K562 (cell line): Measurements from ENCODE around the gene C2orf92. TPM values are rescaled to one million over a fixed set of nuclear protein-coding genes. Genes with fewer than 3 reads are reported as not detected.

Experiments used
- ATAC-seq: fragments of 200-7000 bp; cut with Tn5 transposase; 3 replicates; pipeline ENCODE4 v1.9.1; 2020; ENCODE audit warnings: moderate library complexity
- BruUV-seq: library from RNA; stranded (reverse); fragments of 400-500 nt; replicated peaks from 2 replicates; lab custom pipeline; 2021; lab: Mats Ljungman, UMichigan
- CTCF ChIA-PET: fragments of 300-600 bp; formaldehyde crosslinking; extraction: SDS; loops from one replicate; lab custom pipeline; 2021; ENCODE audit warnings: low intra/inter-chr PET ratio; lab: Yijun Ruan, JAX
- POLR2A ChIA-PET: fragments of 300-600, 350-650 bp; sonication (Branson Sonifier 250); formaldehyde crosslinking; extraction: SDS; loops from one replicate; lab custom pipeline; 2021; ENCODE audit warnings: antibody characterized with exemption, inconsistent platforms; lab: Yijun Ruan, JAX
- DNase-seq, 4 experiments: peaks; one replicate each; pipeline versions ENCODE4 v3.0.0 to v3.0.0-alpha.2; 2011 to 2018; ENCODE audit warnings: low spot score in 3 of 4, mixed read lengths in 3 of 4; ENCODE audit errors: extremely low read depth in 1 of 4
- FAIRE-seq: peaks from 2 replicates; lab custom pipeline; 2011; peaks lifted over from hg19 to GRCh38; lab: Jason Lieb, UNC
- H2AFZ ChIP-seq: 2 replicates; pipeline ENCODE4 v1.6.0; 2011; ENCODE audit warnings: low read depth, low read length, control low read depth, inconsistent platforms
- H3K27ac ChIP-seq: fragments of 200-600 bp; 3 replicates; pipeline ENCODE4 v1.8.0; 2011; ENCODE audit warnings: low read depth, mild to moderate bottlenecking, control low read depth, inconsistent platforms, low read length, moderate library complexity, mixed read lengths; ENCODE audit errors: extremely low read depth
- H3K27me3 ChIP-seq, 2 experiments: fragments of 300-600 bp in 1 of 2; 2 replicates in 1 of 2; 3 replicates in 1 of 2; pipeline versions ENCODE4 v1.6.0 to v1.8.0; 2011; ENCODE audit warnings: inconsistent platforms in 2 of 2, low read length in 2 of 2, mild to moderate bottlenecking in 1 of 2, mixed read lengths in 1 of 2, moderate library complexity in 1 of 2; ENCODE audit not compliant: control insufficient read depth in 2 of 2, insufficient read depth in 2 of 2
- H3K36me3 ChIP-seq: fragments of 300-600 bp; 3 replicates; pipeline ENCODE4 v1.8.0; 2011; ENCODE audit warnings: mild to moderate bottlenecking, low read length, inconsistent platforms; ENCODE audit not compliant: control insufficient read depth, insufficient read depth
- H3K4me1 ChIP-seq, 2 experiments: fragments of 200-600 bp in 1 of 2; replicated peaks in 1 of 2; 2 replicates in 1 of 2; 3 replicates in 1 of 2; pipeline versions ENCODE4 v1.5.1 to v1.8.0; 2011; ENCODE audit warnings: inconsistent platforms in 2 of 2, low read length in 2 of 2, mild to moderate bottlenecking in 1 of 2, mixed read lengths in 1 of 2, moderate library complexity in 1 of 2; ENCODE audit not compliant: control insufficient read depth in 2 of 2, insufficient read depth in 2 of 2
- H3K4me2 ChIP-seq: 2 replicates; pipeline ENCODE4 v1.6.1; 2011; ENCODE audit warnings: low read length, control low read depth, inconsistent platforms, mixed read lengths; ENCODE audit not compliant: insufficient read depth
- H3K4me3 ChIP-seq: fragments of 200-600 bp; sonication (generic), shearing (Covaris generic); 2 replicates; pipeline ENCODE4 v1.5.1; 2016; ENCODE audit warnings: control low read depth, inconsistent platforms
- H3K79me2 ChIP-seq: fragments of 200-600 bp; 3 replicates; pipeline ENCODE4 v1.8.0; 2011; ENCODE audit warnings: low read length, inconsistent platforms; ENCODE audit not compliant: control insufficient read depth, insufficient read depth
- H3K9ac ChIP-seq, 2 experiments: 2 replicates each; pipeline versions ENCODE4 v1.6.0 to v1.6.1; 2011; ENCODE audit warnings: low read depth in 2 of 2, low read length in 2 of 2, control low read depth in 1 of 2, inconsistent platforms in 1 of 2, mild to moderate bottlenecking in 1 of 2, mixed read lengths in 1 of 2; ENCODE audit not compliant: insufficient read depth in 1 of 2
- H3K9me1 ChIP-seq: one replicate; pipeline ENCODE4 v1.6.0; 2011; ENCODE audit warnings: inconsistent platforms, mild to moderate bottlenecking, low read length, moderate library complexity; ENCODE audit not compliant: control insufficient read depth, insufficient read depth
- H3K9me3 ChIP-seq: replicated peaks from 2 replicates; pipeline ENCODE4 v1.5.1; 2011; ENCODE audit warnings: low read depth, low read length, inconsistent platforms; ENCODE audit not compliant: control insufficient read depth, insufficient read depth
- H4K20me1 ChIP-seq: replicated peaks from 2 replicates; pipeline ENCODE4 v1.6.1; 2011; ENCODE audit warnings: low read length, inconsistent platforms, mixed read lengths; ENCODE audit not compliant: control insufficient read depth, insufficient read depth
- RBFOX2 ChIP-seq: fragments of 200-400 bp; formaldehyde crosslinking; IDR thresholded peaks from 2 replicates; pipeline ENCODE4 v1.6.1; 2017; ENCODE audit warnings: low read depth, mild to moderate bottlenecking, low read length, moderate library complexity
- TAL1 ChIP-seq: fragments of 450-650 bp; IDR thresholded peaks from 2 replicates; pipeline ENCODE4 v1.6.1; 2016; ENCODE audit warnings: mild to moderate bottlenecking
- ZBTB33 ChIP-seq: sonication (generic); formaldehyde crosslinking; IDR thresholded peaks from 2 replicates; pipeline ENCODE4 v1.8.1; 2023; ENCODE audit warnings: mild to moderate bottlenecking, missing genetic modification reagents
- ZFP1 ChIP-seq: fragments of 450-650 bp; formaldehyde crosslinking; IDR thresholded peaks from 2 replicates; pipeline ENCODE4 v1.4.0; 2020; ENCODE audit warnings: mild to moderate bottlenecking, mixed read lengths
- whole genome bisulfite sequencing: fragments of 100-300 bp; shearing (Covaris generic); methylation state at CpG from one replicate; pipeline ENCODE4 v1.1.6; 2016; ENCODE audit warnings: low coverage, mixed read lengths; ENCODE audit not compliant: insufficient coverage; ENCODE audit errors: missing lambda C conversion rate; 5-methylcytosine and 5-hydroxymethylcytosine counted together
- in situ Hi-C: fragments of 300-500 bp; cut with MboI; formaldehyde crosslinking; loops from 4 replicates; pipeline ENCODE4 v1.15.0; 2018; ENCODE audit warnings: inconsistent platforms, mixed read lengths
- intact Hi-C: fragments of 100-400 bp; cut with micrococcal nuclease; formaldehyde crosslinking; loops from 2 replicates; pipeline ENCODE4 v1.14.2; 2022
- polyA plus RNA-seq, 8 experiments: library from polyadenylated mRNA; depleted of rRNA in 4 of 8; stranded (reverse) in 5 of 8; unstranded in 3 of 8; fragments of >200 nt; fragmentation: Nextera tagmentation in 2 of 8; fragmentation: Illumina TruSeq in 1 of 8; extraction: Ambion mirVana in 2 of 8; extraction: Trizol in 1 of 8; gene quantifications; 2 replicates each; pipeline versions ENCODE4 v1.2.1 to v1.2.3, GENCODE V29; 2011 to 2014; ENCODE audit warnings: inconsistent platforms in 1 of 8, missing spikeins in 1 of 8
- total RNA-seq, 7 experiments: library from RNA; depleted of rRNA in 6 of 7; stranded (reverse); fragments of >200 nt in 6 of 7; fragmentation: Illumina TruSeq in 2 of 7; extraction: Trizol in 2 of 7; gene quantifications; 2 replicates each; pipeline versions ENCODE4 v1.2.1 to v1.2.3, GENCODE V29; 2011 to 2021; ENCODE audit warnings: low replicate concordance in 1 of 7
- TF ChIP-seq, protein P1 (sequence below): sonication (generic); formaldehyde crosslinking; IDR thresholded peaks from 2 replicates; pipeline ENCODE4 v1.8.0; 2022; ENCODE audit warnings: mild to moderate bottlenecking, missing genetic modification reagents

The C2orf92 gene
- total and polyA plus RNA-seq, 9 of the 15 experiments (the other 6 are each of a cell fraction or from before 2014, with no cell fraction given) = 0.65 to 6.8 (median 3.6) TPM

- peak overlapping the region in 1 of 2 experiments; percentile 56; a peak in 1 of 4 replicates for H3K9ac ChIP-seq
- H3K4me2 ChIP-seq = no peak overlapping the region
- BruUV-seq = no TSS peak
- H3K79me2 ChIP-seq = peaks cover 38% of the 10 kb centered on the region
- in situ Hi-C loops = no loop called here
- H3K9me3 ChIP-seq = no peaks in the 10 kb centered on the region
- TF ChIP-seq RBFOX2 = peak; percentile 46
- TF ChIP-seq TAL1 = no peak
- TF ChIP-seq ZBTB33 (CRISPR knock-in tag) = peak; percentile 31; the same call in 1 of the 2 replicates
- TF ChIP-seq ZFP1 = no peak
- TF ChIP-seq, protein P1, sequence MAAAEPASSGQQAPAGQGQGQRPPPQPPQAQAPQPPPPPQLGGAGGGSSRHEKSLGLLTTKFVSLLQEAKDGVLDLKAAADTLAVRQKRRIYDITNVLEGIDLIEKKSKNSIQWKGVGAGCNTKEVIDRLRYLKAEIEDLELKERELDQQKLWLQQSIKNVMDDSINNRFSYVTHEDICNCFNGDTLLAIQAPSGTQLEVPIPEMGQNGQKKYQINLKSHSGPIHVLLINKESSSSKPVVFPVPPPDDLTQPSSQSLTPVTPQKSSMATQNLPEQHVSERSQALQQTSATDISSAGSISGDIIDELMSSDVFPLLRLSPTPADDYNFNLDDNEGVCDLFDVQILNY (CRISPR knock-in tag) = no peak
- ChIA-PET POLR2A (interaction anchor here (0.6 to 2.7 kb wide), 3 partner anchors 8 to 58 kb away, joined by 3 to 19 read pairs (median 18); partner anchors contain the start of gene COX5B), CTCF (no interaction called here)
- H4K20me1 ChIP-seq = no peaks in the 10 kb centered on the region; the same call in 1 of the 2 replicates
- peaks cover 5% of the 10 kb centered on the region for H3K9me1 ChIP-seq
- WGBS = 91% methylated on average over 28 of the region's 29 CpGs
- no peak overlapping the region for H2AFZ ChIP-seq
- intact Hi-C loops = no loop called here
- ATAC-seq (no peak), FAIRE-seq (no peak), DNase-seq (no peak)
- H3K36me3 ChIP-seq = peaks cover 61% of the 10 kb centered on the region; the same call in 2 of the 3 replicates
- no peaks in the 10 kb centered on the region for H3K27me3 ChIP-seq
- peaks cover 15 to 65% of the 10 kb centered on the region in 2 experiments; a peak in 4 of 5 replicates for H3K4me1 ChIP-seq
- H3K4me3 ChIP-seq = no peak overlapping the region
- H3K27ac ChIP-seq = no peak overlapping the region
These were observed 10.1 kb upstream of the C2orf92 start for GRCh38 chr2:97659256-97660043.
